Activated naive CD4-positive, alpha-beta T cell treated with anti-CD3 and anti-CD28 coated beads, Interleukin-2, amount 10 ng/mL, durations not matched to agents 7 days and 5 days (primary cell): ENCODE data around the gene ITGB1BP1.

Source experiments
- CTCF ChIA-PET: fragments of 350-600 bp; sonication (Branson Sonifier 250); formaldehyde crosslinking; loops from one replicate; lab custom pipeline; 2021; ENCODE audit warnings: antibody characterized with exemption; lab: Charles Lee
- DNase-seq: peaks from one replicate; pipeline ENCODE4 v3.0.0-alpha.2; 2020
- H3K27ac Mint-ChIP-seq: one replicate; pipeline ENCODE4 v1.8.0; 2021; ENCODE audit warnings: mild to moderate bottlenecking, moderate library complexity, mixed read lengths
- H3K27me3 Mint-ChIP-seq: one replicate; pipeline ENCODE4 v1.8.0; 2021; ENCODE audit warnings: mild to moderate bottlenecking, mixed read lengths
- H3K36me3 Mint-ChIP-seq: one replicate; pipeline ENCODE4 v1.8.0; 2021; ENCODE audit warnings: mixed read lengths
- H3K4me1 Mint-ChIP-seq: one replicate; pipeline ENCODE4 v1.8.0; 2021; ENCODE audit warnings: mixed read lengths
- H3K4me3 Mint-ChIP-seq: one replicate; pipeline ENCODE4 v1.8.0; 2021; ENCODE audit warnings: mild to moderate bottlenecking, moderate library complexity, mixed read lengths
- H3K9me3 Mint-ChIP-seq: one replicate; pipeline ENCODE4 v1.8.0; 2021; ENCODE audit warnings: mixed read lengths

ITGB1BP1 gene

DNA sequence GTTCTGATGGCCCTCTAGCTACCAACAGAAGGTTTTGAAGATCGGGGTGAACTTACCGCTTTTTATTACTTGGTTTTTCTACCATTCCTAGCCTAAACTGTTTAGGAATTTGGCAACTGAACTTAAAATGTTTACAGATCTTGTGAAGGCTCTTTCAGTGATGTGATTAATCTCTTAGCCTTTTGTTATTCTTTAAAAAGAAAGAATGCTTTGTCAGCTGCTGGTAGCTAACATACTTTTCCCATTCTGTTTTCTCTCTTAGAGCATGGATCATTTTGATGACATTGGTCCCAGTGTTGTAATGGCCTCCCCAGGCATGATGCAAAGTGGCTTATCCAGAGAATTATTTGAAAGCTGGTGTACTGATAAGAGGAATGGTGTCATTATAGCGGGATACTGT lies 18.2 kb upstream of the ITGB1BP1 start:
- Mint-ChIP-seq H3K9me3 (no peaks in the 10 kb centered on the region), H3K27ac (no peak overlapping the region), H3K36me3 (peaks cover 57% of the 10 kb centered on the region), H3K4me3 (no peak overlapping the region), H3K4me1 (peaks cover 4% of the 10 kb centered on the region), H3K27me3 (no peaks in the 10 kb centered on the region)
- CTCF ChIA-PET, result no interaction called here
- no peak for DNase-seq

DNA sequence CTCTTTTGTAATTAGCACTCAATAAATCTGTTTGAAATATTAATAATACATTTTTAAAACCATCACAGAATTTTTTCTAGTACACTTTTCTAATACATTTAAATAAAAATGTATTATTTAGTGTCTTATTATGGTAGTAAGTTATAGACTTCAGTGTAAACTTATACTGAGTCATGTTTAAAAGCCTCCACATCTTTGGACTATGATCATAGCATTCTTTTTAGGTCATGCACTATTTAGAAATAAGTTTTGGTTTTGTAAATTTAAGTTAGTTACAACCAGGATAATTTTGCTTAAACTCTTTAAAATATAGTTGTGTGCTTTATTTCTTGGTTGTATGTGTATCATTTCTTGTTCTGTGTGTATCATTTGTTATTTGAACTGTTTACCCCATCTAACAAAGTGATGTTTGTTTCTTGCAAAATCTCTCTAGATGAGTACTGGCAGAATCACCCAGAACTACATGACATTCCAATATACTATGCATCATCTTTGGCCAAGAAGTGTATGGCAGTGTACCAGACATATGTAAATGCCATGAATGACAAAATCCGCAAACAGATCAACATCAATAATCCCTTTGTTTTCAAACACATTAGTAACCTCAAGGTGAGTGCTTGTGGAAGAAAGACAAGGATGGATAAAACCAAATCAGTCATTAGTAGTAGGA lies 16.9 kb upstream of the ITGB1BP1 start:
- H3K4me3 Mint-ChIP-seq, result no peak overlapping the region
- H3K27ac Mint-ChIP-seq, result no peak overlapping the region
- CTCF ChIA-PET, result no interaction called here
- no peak for DNase-seq
- H3K4me1 Mint-ChIP-seq, result peaks cover under 1% of the 10 kb centered on the region
- no peaks in the 10 kb centered on the region for H3K27me3 Mint-ChIP-seq
- H3K9me3 Mint-ChIP-seq, result no peaks in the 10 kb centered on the region
- H3K36me3 Mint-ChIP-seq, result peaks cover 57% of the 10 kb centered on the region

DNA sequence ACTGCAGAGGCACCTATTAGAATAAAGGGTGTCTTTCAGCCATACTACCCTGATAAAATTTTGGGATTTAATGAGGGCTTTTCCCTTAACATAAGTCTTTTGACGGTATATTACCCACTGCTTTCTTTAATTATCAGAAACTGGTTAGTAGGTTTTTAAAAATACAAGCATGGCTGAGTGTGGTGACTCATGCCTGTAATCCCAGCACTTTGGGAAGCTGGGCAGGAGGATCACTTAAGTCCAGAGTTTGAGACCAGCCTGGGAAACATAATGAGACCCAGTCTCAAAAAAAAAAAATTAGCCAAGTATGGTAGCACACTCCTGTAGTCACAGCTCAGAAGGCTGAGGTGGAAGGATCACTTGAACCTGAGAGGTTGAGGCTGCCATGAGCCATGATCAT lies 16.2 kb upstream of the ITGB1BP1 start:
- Mint-ChIP-seq H3K36me3 (peaks cover 57% of the 10 kb centered on the region), H3K4me1 (no peaks in the 10 kb centered on the region), H3K4me3 (no peak overlapping the region), H3K9me3 (no peaks in the 10 kb centered on the region), H3K27me3 (no peaks in the 10 kb centered on the region), H3K27ac (no peak overlapping the region)
- CTCF ChIA-PET, result no interaction called here
- no peak for DNase-seq

DNA sequence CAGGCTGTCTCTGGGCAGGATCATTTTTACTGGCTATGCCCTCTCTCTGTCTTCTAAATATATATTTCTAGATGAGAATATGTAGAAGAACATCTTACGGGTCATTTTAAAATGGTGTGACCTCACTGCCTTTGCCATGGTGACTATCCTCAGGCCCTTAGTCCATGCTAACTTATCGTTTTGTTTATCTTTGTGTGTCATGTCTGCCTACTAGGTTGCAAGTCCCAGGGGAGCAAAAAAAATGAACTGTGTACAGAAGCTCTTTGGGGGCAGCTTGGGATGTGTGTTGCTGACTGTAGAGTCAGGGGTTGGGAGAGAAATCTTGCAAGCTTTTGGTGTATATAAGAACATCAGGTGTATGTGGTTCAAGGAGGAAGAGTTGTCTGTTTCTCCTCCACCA lies 11.2 kb upstream of the ITGB1BP1 start:
- Mint-ChIP-seq H3K27me3 (no peaks in the 10 kb centered on the region), H3K36me3 (peaks cover 57% of the 10 kb centered on the region)

DNA sequence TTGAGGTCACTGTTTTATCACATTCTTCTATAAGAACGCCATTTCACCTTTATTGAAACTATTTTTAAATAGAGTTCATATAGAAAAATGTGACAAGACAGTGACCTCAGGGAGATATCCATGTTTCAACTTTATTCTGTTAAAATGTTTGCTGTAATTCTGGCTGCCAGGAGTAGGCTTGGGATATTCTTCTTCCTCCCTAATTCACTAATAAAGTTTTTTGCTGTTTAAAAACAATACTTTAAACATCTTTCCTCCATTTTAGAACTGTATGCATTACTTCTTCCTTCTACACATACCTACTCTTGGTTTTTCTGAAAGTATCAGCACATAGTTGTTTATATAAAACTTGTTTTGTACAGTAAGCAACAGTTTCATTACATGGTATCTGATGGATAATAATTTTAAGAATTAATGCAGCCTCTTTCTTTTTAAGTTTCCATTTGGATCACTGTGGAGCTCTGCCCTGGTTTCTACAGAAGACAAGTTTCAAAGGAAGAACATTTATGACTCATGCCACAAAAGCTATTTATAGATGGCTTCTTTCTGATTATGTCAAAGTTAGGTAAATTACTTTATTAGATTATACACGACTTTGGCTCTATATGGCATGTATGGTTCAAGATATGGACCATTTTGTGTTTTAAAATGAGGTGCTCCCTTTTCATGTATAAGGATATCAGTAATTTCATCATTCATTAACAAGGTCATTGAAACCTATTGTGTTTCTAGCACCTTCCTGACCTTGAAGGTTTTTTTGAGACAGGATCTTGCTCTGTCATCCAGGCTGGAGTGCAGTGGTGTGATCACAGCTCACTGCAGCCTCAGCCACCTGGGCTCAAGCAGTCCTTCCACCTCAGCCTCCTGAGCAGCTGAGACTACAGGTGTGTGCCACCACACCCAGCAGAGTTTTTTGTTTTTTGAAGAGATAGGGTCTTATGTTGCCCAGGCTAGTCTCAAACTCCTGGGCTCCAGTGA lies 7.3 kb upstream of the ITGB1BP1 start:
- CTCF ChIA-PET, result no interaction called here
- Mint-ChIP-seq H3K9me3 (no peaks in the 10 kb centered on the region), H3K4me1 (peaks cover 11% of the 10 kb centered on the region), H3K27ac (peak overlapping the region; percentile 60), H3K4me3 (no peak overlapping the region), H3K27me3 (no peaks in the 10 kb centered on the region), H3K36me3 (peaks cover 40% of the 10 kb centered on the region)
- DNase-seq, result no peak

More for the DNA sequence above, 11.2 kb upstream of the ITGB1BP1 start:
- Mint-ChIP-seq H3K27ac (no peak overlapping the region), H3K9me3 (no peaks in the 10 kb centered on the region), H3K4me1 (peaks cover 9% of the 10 kb centered on the region), H3K4me3 (no peak overlapping the region)
- CTCF ChIA-PET, result no interaction called here
- DNase-seq, result no peak

DNA sequence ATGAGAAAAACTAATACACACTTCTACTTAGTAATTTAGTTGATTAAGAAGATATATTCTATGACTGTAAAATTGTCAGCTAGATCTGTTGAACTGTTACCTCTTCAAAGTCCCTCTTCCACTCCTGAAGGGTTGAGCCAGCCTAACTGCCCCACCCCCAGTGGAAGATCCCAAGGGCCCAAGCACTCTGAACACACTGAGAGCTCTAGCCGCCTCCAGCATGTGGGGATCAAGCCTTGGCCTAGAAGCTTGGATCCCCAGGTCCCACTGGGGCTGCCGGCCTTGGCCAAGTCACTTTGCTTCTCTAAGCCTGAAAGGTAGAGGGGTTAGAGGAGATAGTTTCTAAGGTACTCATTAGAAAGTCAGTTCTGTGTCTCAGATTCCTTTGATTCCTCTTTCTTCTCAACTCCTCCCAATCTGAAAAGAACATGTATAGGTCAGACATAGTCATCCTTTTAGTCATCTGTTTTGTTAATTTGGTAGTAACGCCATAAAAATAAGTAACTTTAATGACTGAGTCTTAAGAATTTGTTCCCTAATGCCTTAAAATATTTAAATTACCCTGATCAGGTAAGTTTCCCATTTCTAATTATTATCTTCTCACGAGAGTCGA lies 5.7 kb upstream of the ITGB1BP1 start:
- Mint-ChIP-seq H3K27me3 (no peaks in the 10 kb centered on the region), H3K9me3 (no peaks in the 10 kb centered on the region), H3K4me3 (no peak overlapping the region), H3K4me1 (peaks cover 11% of the 10 kb centered on the region), H3K36me3 (peaks cover 36% of the 10 kb centered on the region), H3K27ac (no peak overlapping the region)
- CTCF ChIA-PET, result no interaction called here
- DNase-seq, result no peak

DNA sequence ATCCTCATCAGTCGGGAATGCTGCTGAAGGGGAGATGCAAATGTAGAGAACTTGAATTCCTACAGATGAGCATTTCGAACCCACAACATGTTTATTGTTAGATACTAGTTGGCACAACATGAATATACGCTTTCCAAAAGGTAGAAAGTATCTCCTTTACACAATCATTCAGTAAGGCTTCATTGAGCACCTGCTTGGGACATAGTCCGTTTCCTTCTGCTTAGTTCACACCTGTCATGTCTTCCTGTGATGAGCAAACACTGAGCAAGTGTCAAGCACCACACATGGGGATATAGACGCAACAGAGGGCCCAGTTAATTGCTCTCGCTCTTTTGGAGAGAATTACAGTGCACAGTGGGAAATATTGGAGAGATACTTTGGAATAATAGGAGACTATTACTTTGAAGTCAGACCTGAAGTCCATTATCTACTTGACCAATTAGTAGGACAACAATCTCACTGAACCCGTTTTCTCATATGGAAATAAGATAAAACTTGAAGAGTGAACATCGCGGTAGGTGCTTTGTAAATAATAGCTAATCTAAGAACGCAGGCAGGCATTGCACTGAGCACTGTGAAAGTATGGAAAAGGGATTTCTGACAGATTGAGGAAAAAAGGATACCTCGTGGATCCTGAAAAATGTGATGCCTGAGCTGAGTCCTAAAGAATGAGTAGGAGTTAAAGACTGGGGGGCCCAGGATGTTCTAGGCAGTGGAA lies 1.3 kb upstream of the ITGB1BP1 start:
- H3K4me3 Mint-ChIP-seq, result no peak overlapping the region
- no peak overlapping the region for H3K27ac Mint-ChIP-seq
- H3K4me1 Mint-ChIP-seq, result peaks cover 27% of the 10 kb centered on the region
- DNase-seq, result no peak
- H3K36me3 Mint-ChIP-seq, result peaks cover 22% of the 10 kb centered on the region
- no peaks in the 10 kb centered on the region for H3K9me3 Mint-ChIP-seq
- no peaks in the 10 kb centered on the region for H3K27me3 Mint-ChIP-seq
- CTCF ChIA-PET, result no interaction called here

DNA sequence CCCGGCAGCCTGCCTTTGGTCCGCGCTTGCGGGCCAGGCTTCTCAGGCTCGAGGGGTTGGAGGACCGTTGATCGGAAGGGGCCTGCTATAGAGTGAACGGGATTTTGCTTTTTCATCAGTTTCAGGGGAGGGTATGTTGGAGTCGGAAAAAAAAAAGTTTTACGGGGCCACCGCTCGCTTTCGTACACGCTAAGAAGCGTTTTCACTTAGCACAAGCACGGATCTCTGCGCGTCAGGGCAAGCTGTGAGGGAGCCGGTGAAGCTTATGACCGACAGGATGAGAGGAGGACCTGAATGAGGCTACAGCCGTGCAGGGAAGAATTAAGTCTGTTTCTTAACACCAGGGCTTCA lies 569 bp upstream of the ITGB1BP1 start:
- Mint-ChIP-seq H3K27me3 (no peaks in the 10 kb centered on the region), H3K4me1 (peaks cover 31% of the 10 kb centered on the region), H3K9me3 (no peaks in the 10 kb centered on the region), H3K27ac (no peak overlapping the region), H3K36me3 (peaks cover 20% of the 10 kb centered on the region), H3K4me3 (no peak overlapping the region)
- peak; percentile 60 for DNase-seq
- CTCF ChIA-PET, result no interaction called here

DNA sequence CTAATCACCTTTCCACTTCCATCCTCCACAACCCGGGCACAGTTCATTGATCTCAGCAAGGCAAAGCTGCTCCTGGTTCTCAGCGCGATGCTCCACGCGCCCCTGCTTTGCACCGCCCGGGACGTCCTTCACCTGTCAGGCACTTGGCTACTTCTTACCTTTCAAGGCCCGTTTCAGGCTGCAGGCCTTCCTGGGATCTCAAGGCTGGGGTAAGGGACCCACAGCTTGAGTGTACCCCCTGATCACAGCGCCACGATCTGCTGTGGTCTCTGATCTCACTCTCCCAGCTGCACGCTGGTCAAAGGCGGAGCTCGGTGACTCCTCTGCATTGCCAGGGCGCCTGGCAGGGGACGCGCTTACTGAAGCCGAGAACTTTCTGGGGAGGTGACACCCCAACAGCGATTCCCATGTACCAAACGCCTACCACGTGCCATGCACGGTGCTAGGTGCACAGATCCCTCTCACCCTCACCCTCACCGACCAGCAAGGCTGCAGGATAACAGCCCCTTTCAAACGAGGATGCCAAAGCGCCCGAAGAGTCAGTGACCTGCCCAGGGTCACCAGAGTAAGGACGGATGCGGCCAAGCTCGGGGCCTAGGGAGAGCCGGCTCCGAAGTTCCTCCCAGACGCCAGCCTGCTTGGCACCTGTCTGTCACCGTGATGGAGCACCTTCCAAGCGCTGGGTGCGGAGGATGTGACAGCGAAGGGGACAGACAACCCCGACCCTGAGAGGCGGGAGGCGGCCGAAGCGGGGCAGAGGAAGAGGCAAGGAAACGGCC lies 818 bp downstream of the ITGB1BP1 start:
- DNase-seq, result peak; percentile 66
- Mint-ChIP-seq H3K4me3 (no peak overlapping the region), H3K27ac (peak overlapping the region; percentile 94), H3K4me1 (peaks cover 32% of the 10 kb centered on the region), H3K27me3 (no peaks in the 10 kb centered on the region), H3K9me3 (no peaks in the 10 kb centered on the region), H3K36me3 (peaks cover 24% of the 10 kb centered on the region)
- CTCF ChIA-PET, result interaction anchor here (1.2 to 1.5 kb wide), 2 partner anchors 54 to 132 kb away, joined by 3 read pairs; no protein-coding TSS in a partner anchor

DNA sequence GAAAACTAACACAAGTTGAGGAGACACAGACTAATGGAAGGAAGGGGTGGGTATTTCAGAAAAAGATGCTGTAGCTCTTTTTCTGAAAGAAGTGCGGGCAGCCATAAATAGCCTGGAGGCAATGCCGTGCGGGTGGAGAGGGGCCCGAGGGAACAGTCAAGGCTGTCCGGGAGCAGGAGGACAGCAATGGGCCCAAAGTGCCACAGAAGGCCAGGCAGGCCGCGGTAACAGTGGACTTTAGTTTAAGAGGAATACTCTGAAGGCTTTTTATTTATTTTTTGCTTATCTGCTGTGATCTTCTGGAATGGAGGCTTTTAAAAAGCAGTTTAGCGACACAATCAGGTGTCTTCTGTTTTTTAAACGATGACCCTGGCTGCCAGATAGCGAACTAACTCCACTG lies 2.8 kb downstream of the ITGB1BP1 start:
- DNase-seq, result no peak
- H3K4me3 Mint-ChIP-seq, result peak overlapping the region; percentile 21
- CTCF ChIA-PET, result no interaction called here
- peaks cover 37% of the 10 kb centered on the region for H3K4me1 Mint-ChIP-seq
- H3K27me3 Mint-ChIP-seq, result no peaks in the 10 kb centered on the region
- no peaks in the 10 kb centered on the region for H3K9me3 Mint-ChIP-seq
- H3K27ac Mint-ChIP-seq, result no peak overlapping the region
- peaks cover 34% of the 10 kb centered on the region for H3K36me3 Mint-ChIP-seq

DNA sequence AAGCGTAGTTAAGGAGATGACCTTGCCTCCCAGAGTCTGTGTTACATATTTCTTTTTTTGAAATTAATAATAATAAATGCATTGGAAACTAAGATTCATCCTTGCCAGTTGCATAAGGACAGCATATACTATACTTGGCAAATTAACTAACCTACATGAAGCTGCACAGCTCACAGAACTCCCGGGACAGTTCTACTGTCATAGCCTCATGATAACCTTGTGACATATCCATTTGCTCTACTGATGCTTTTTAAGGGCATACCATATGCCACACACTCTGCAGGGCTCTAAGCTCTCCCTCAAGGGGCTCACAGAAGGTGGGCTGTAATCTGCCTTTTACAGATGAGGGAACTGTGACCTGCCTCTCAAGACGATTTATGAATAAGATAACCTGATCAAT lies 3.8 kb downstream of the ITGB1BP1 start:
- no peak for DNase-seq
- Mint-ChIP-seq H3K36me3 (peaks cover 39% of the 10 kb centered on the region), H3K27ac (no peak overlapping the region), H3K27me3 (no peaks in the 10 kb centered on the region), H3K9me3 (no peaks in the 10 kb centered on the region), H3K4me1 (peaks cover 40% of the 10 kb centered on the region), H3K4me3 (no peak overlapping the region)
- CTCF ChIA-PET, result interaction anchor here (0.6 kb wide), 1 partner anchor 18 kb away, joined by 3 read pairs; no protein-coding TSS in a partner anchor

DNA sequence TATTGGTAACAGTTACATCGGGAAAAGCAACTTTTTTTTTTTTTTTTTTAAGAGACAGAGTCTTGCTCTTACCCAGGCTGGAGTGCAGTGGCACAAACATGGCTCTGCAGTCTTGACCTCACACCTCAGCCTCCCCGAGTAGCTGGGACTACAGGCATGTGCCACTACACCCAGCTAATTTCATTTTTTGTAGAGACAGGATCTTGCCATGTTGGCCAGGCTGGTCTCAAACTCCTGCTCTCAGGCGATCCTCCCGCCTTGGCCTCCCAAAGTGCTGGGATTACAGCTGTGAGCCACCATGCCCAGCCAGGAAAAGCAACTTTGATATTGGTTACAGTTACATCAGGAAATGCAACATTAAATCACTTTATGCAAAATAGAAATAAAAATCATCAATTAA lies 4.6 kb downstream of the ITGB1BP1 start:
- Mint-ChIP-seq H3K27me3 (no peaks in the 10 kb centered on the region), H3K4me3 (no peak overlapping the region), H3K36me3 (peaks cover 47% of the 10 kb centered on the region), H3K9me3 (no peaks in the 10 kb centered on the region), H3K27ac (no peak overlapping the region), H3K4me1 (peaks cover 48% of the 10 kb centered on the region)
- no peak for DNase-seq
- CTCF ChIA-PET, result no interaction called here

DNA sequence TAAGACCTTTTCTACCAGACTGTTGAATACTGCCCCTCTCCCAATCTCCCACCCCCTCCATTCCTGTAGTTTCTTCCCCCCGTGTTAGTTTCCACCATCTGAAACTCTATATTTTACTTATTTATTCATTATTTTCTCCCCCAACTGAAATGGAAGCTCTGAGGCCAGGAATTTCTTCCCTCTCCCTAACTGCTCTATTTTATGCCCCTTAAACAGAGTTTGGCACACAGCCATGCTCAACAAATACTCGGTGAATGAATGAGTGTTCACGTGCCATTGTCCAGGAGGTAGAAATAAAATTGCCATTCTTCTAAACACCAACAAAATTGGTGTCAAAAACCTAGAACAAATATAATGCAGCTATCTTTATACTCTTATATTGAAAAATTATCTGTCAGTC lies 5.6 kb downstream of the ITGB1BP1 start:
- no peak overlapping the region for H3K4me3 Mint-ChIP-seq
- peaks cover 52% of the 10 kb centered on the region for H3K4me1 Mint-ChIP-seq
- no peak for DNase-seq
- H3K27ac Mint-ChIP-seq, result no peak overlapping the region
- CTCF ChIA-PET, result interaction anchor here (0.6 to 0.7 kb wide), 3 partner anchors 185 to 1813 kb away, joined by 3 read pairs; no protein-coding TSS in a partner anchor
- H3K27me3 Mint-ChIP-seq, result no peaks in the 10 kb centered on the region
- H3K9me3 Mint-ChIP-seq, result no peaks in the 10 kb centered on the region
- H3K36me3 Mint-ChIP-seq, result peaks cover 50% of the 10 kb centered on the region
